Measurements from ENCODE around the gene SAMD9L.

SAMD9L gene

GRCh38 chr7:93164766-93165165, 16.6 kb upstream of the SAMD9L start:
- H2BK12ac ChIP-seq (ENCODE audit: low read length in 2 of 2) = no peak overlapping the region
- WGBS = no CpG with 5 or more reads among the region's 2 CpGs
- H2BK120ac ChIP-seq (ENCODE audit: low read depth, low read length) = no peak overlapping the region
- no peak for DNase-seq
- no peak overlapping the region for H2AK5ac ChIP-seq (ENCODE audit: low read length, severe bottlenecking)
- no peak overlapping the region for H3K27ac ChIP-seq (ENCODE audit: low read length, poor library complexity, severe bottlenecking)
- H3K4me1 ChIP-seq (ENCODE audit: control insufficient read depth, insufficient read depth, low read depth, low read length) = no peaks in the 10 kb centered on the region
- H3K79me1 ChIP-seq (replicated peaks; ENCODE audit: low read length, poor library complexity, severe bottlenecking) = no peaks in the 10 kb centered on the region
- H2BK5ac ChIP-seq (ENCODE audit: low read depth, low read length, poor library complexity, severe bottlenecking) = no peak overlapping the region
- H2BK15ac ChIP-seq (ENCODE audit: low read depth, poor library complexity, severe bottlenecking) = no peak overlapping the region
- peaks cover 0 to 7% of the 10 kb centered on the region in 2 experiments for H3K27me3 ChIP-seq (ENCODE audit: control insufficient read depth in 1 of 2, insufficient read depth in 1 of 2, low read length in 2 of 2)
- H3K4me3 ChIP-seq (ENCODE audit: insufficient read depth in 1 of 2, low read depth in 1 of 2, low read length in 2 of 2) = no peak overlapping the region
- H3K36me3 ChIP-seq (ENCODE audit: control insufficient read depth in 1 of 2, insufficient read depth in 2 of 2, low read depth in 1 of 2, low read length in 2 of 2) = no peaks in the 10 kb centered on the region
- no peak overlapping the region for H3K23ac ChIP-seq (ENCODE audit: low read length in 2 of 2)
- H3K4me2 ChIP-seq (ENCODE audit: low read length, poor library complexity, severe bottlenecking) = no peak overlapping the region
- no peak overlapping the region for H3K4ac ChIP-seq (ENCODE audit: low read depth in 1 of 2, low read length in 2 of 2)
- H3K14ac ChIP-seq (ENCODE audit: low read length in 2 of 2) = no peak overlapping the region
- peaks cover 3% of the 10 kb centered on the region for H3K9me3 ChIP-seq (ENCODE audit: control insufficient read depth, low read length)
- H3K9ac ChIP-seq (ENCODE audit: low read length) = no peak overlapping the region
- H2AFZ ChIP-seq (ENCODE audit: low read depth, low read length) = no peak overlapping the region
- no peak overlapping the region for H4K91ac ChIP-seq (ENCODE audit: low read length)
- H3K18ac ChIP-seq (ENCODE audit: low read depth in 1 of 2, low read length in 2 of 2) = no peak overlapping the region
- H4K8ac ChIP-seq (ENCODE audit: low read length) = no peak overlapping the region

GRCh38 chr7:93161181-93161762, 13.1 kb upstream of the SAMD9L start:
- H3K27me3 ChIP-seq (ENCODE audit: control insufficient read depth in 1 of 2, insufficient read depth in 1 of 2, low read length in 2 of 2) = peaks cover 0 to 7% of the 10 kb centered on the region in 2 experiments
- H2AFZ ChIP-seq (ENCODE audit: low read depth, low read length) = no peak overlapping the region
- H2BK15ac ChIP-seq (ENCODE audit: low read depth, poor library complexity, severe bottlenecking) = no peak overlapping the region
- H3K27ac ChIP-seq (ENCODE audit: low read length, poor library complexity, severe bottlenecking) = no peak overlapping the region
- no peak overlapping the region for H2BK120ac ChIP-seq (ENCODE audit: low read depth, low read length)
- H3K9me3 ChIP-seq (ENCODE audit: control insufficient read depth, low read length) = peaks cover 11% of the 10 kb centered on the region
- no peak overlapping the region for H3K9ac ChIP-seq (ENCODE audit: low read length)
- no peak for DNase-seq
- no peak overlapping the region for H3K4me2 ChIP-seq (ENCODE audit: low read length, poor library complexity, severe bottlenecking)
- H3K4ac ChIP-seq (ENCODE audit: low read depth in 1 of 2, low read length in 2 of 2) = no peak overlapping the region
- no peak overlapping the region for H2AK5ac ChIP-seq (ENCODE audit: low read length, severe bottlenecking)
- H3K14ac ChIP-seq (ENCODE audit: low read length in 2 of 2) = no peak overlapping the region
- H3K18ac ChIP-seq (ENCODE audit: low read depth in 1 of 2, low read length in 2 of 2) = no peak overlapping the region
- no peaks in the 10 kb centered on the region for H3K36me3 ChIP-seq (ENCODE audit: control insufficient read depth in 1 of 2, insufficient read depth in 2 of 2, low read depth in 1 of 2, low read length in 2 of 2)
- no peak overlapping the region for H4K8ac ChIP-seq (ENCODE audit: low read length)
- H3K79me1 ChIP-seq (replicated peaks; ENCODE audit: low read length, poor library complexity, severe bottlenecking) = no peaks in the 10 kb centered on the region
- no peak overlapping the region for H3K23ac ChIP-seq (ENCODE audit: low read length in 2 of 2)
- no peaks in the 10 kb centered on the region for H3K4me1 ChIP-seq (ENCODE audit: control insufficient read depth, insufficient read depth, low read depth, low read length)
- no peak overlapping the region for H2BK5ac ChIP-seq (ENCODE audit: low read depth, low read length, poor library complexity, severe bottlenecking)
- WGBS = 80% methylated on average over 2 of the region's 3 CpGs
- no peak overlapping the region for H3K4me3 ChIP-seq (ENCODE audit: insufficient read depth in 1 of 2, low read depth in 1 of 2, low read length in 2 of 2)
- H2BK12ac ChIP-seq (ENCODE audit: low read length in 2 of 2) = no peak overlapping the region
- no peak overlapping the region for H4K91ac ChIP-seq (ENCODE audit: low read length)

GRCh38 chr7:93160410-93160809, 12.2 kb upstream of the SAMD9L start:
- H3K18ac ChIP-seq (ENCODE audit: low read depth in 1 of 2, low read length in 2 of 2) = no peak overlapping the region
- WGBS = no CpG with 5 or more reads among the region's 1 CpG
- no peak overlapping the region for H3K9ac ChIP-seq (ENCODE audit: low read length)
- no peak overlapping the region for H2BK12ac ChIP-seq (ENCODE audit: low read length in 2 of 2)
- no peak overlapping the region for H3K27ac ChIP-seq (ENCODE audit: low read length, poor library complexity, severe bottlenecking)
- no peak overlapping the region for H2BK120ac ChIP-seq (ENCODE audit: low read depth, low read length)
- peaks cover 0 to 7% of the 10 kb centered on the region in 2 experiments for H3K27me3 ChIP-seq (ENCODE audit: control insufficient read depth in 1 of 2, insufficient read depth in 1 of 2, low read length in 2 of 2)
- H4K91ac ChIP-seq (ENCODE audit: low read length) = no peak overlapping the region
- no peak overlapping the region for H3K4ac ChIP-seq (ENCODE audit: low read depth in 1 of 2, low read length in 2 of 2)
- no peak overlapping the region for H2AFZ ChIP-seq (ENCODE audit: low read depth, low read length)
- peaks cover 12% of the 10 kb centered on the region for H3K9me3 ChIP-seq (ENCODE audit: control insufficient read depth, low read length)
- H4K8ac ChIP-seq (ENCODE audit: low read length) = no peak overlapping the region
- H2BK5ac ChIP-seq (ENCODE audit: low read depth, low read length, poor library complexity, severe bottlenecking) = no peak overlapping the region
- no peaks in the 10 kb centered on the region for H3K36me3 ChIP-seq (ENCODE audit: control insufficient read depth in 1 of 2, insufficient read depth in 2 of 2, low read depth in 1 of 2, low read length in 2 of 2)
- H2BK15ac ChIP-seq (ENCODE audit: low read depth, poor library complexity, severe bottlenecking) = no peak overlapping the region
- H3K4me2 ChIP-seq (ENCODE audit: low read length, poor library complexity, severe bottlenecking) = no peak overlapping the region
- no peak overlapping the region for H3K4me3 ChIP-seq (ENCODE audit: insufficient read depth in 1 of 2, low read depth in 1 of 2, low read length in 2 of 2)
- no peaks in the 10 kb centered on the region for H3K79me1 ChIP-seq (replicated peaks; ENCODE audit: low read length, poor library complexity, severe bottlenecking)
- no peak overlapping the region for H2AK5ac ChIP-seq (ENCODE audit: low read length, severe bottlenecking)
- peak; percentile 44 for DNase-seq
- H3K14ac ChIP-seq (ENCODE audit: low read length in 2 of 2) = no peak overlapping the region
- H3K4me1 ChIP-seq (ENCODE audit: control insufficient read depth, insufficient read depth, low read depth, low read length) = no peaks in the 10 kb centered on the region
- no peak overlapping the region for H3K23ac ChIP-seq (ENCODE audit: low read length in 2 of 2)

- H2BK120ac ChIP-seq (ENCODE audit: low read depth, low read length) = no peak overlapping the region
Measured at GRCh38 chr7:93159490-93159889, 11.3 kb upstream of the SAMD9L start.

More at GRCh38 chr7:93159490-93159889, 11.3 kb upstream of the SAMD9L start:
- Histone ChIP-seq H4K91ac (ENCODE audit: low read length) (no peak overlapping the region), H3K36me3 (ENCODE audit: control insufficient read depth in 1 of 2, insufficient read depth in 2 of 2, low read depth in 1 of 2, low read length in 2 of 2) (no peaks in the 10 kb centered on the region), H2AFZ (ENCODE audit: low read depth, low read length) (no peak overlapping the region), H3K4ac (ENCODE audit: low read depth in 1 of 2, low read length in 2 of 2) (no peak overlapping the region), H2BK12ac (ENCODE audit: low read length in 2 of 2) (no peak overlapping the region), H3K79me1 (replicated peaks; ENCODE audit: low read length, poor library complexity, severe bottlenecking) (no peaks in the 10 kb centered on the region), H3K18ac (ENCODE audit: low read depth in 1 of 2, low read length in 2 of 2) (no peak overlapping the region), H3K14ac (ENCODE audit: low read length in 2 of 2) (no peak overlapping the region), H2BK5ac (ENCODE audit: low read depth, low read length, poor library complexity, severe bottlenecking) (no peak overlapping the region), H3K27me3 (ENCODE audit: control insufficient read depth in 1 of 2, insufficient read depth in 1 of 2, low read length in 2 of 2) (peaks cover 0 to 7% of the 10 kb centered on the region in 2 experiments), H2AK5ac (ENCODE audit: low read length, severe bottlenecking) (no peak overlapping the region), H3K4me1 (ENCODE audit: control insufficient read depth, insufficient read depth, low read depth, low read length) (no peaks in the 10 kb centered on the region), H3K9ac (ENCODE audit: low read length) (no peak overlapping the region), H3K4me3 (ENCODE audit: insufficient read depth in 1 of 2, low read depth in 1 of 2, low read length in 2 of 2) (no peak overlapping the region), H3K4me2 (ENCODE audit: low read length, poor library complexity, severe bottlenecking) (no peak overlapping the region), H4K8ac (ENCODE audit: low read length) (no peak overlapping the region), H3K9me3 (ENCODE audit: control insufficient read depth, low read length) (peaks cover 12% of the 10 kb centered on the region), H3K27ac (ENCODE audit: low read length, poor library complexity, severe bottlenecking) (no peak overlapping the region), H2BK15ac (ENCODE audit: low read depth, poor library complexity, severe bottlenecking) (no peak overlapping the region), H3K23ac (ENCODE audit: low read length in 2 of 2) (no peak overlapping the region)
- peak; percentile 64 for DNase-seq
- WGBS = 24% methylated on average over 3 of the region's 3 CpGs

Data from mesenchymal stem cell (in vitro differentiated cells and primary cell).